ENCODE data around the gene FLNB. TPM values are rescaled to one million over a fixed set of nuclear protein-coding genes. Genes with fewer than 3 reads are reported as not detected.

FLNB gene
- total RNA-seq, 1 experiment from 2014 or later, result 127 TPM

DNA sequence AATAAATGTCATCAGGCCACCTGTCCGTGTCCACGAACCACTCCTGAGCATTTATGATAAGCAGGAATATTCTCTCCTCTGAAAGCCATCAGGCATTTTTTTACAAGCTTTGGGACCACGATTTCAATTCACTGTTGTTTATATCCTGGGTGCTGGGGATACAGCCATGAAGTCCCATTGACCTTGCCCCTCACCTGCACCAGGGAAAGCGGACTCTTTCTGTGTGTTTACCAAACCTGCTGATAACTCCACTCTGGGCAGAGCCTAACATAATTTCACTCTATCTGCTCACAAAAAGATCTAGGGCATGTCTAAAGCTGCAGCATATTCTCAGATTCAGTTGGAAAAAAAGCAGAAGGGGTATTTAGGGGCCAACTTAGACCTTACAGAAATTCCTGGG lies 197.8 kb downstream of the FLNB start:
- peaks cover 7% of the 10 kb centered on the region; the same call in 1 of the 2 replicates for H3K9me3 Mint-ChIP-seq
- CTCF ChIA-PET, result no interaction called here
- DNase-seq (ENCODE audit: low spot score) (no peak), ATAC-seq (no peak)
- no peak overlapping the region for H3K4me3 Mint-ChIP-seq
- TF ChIP-seq, protein P1, sequence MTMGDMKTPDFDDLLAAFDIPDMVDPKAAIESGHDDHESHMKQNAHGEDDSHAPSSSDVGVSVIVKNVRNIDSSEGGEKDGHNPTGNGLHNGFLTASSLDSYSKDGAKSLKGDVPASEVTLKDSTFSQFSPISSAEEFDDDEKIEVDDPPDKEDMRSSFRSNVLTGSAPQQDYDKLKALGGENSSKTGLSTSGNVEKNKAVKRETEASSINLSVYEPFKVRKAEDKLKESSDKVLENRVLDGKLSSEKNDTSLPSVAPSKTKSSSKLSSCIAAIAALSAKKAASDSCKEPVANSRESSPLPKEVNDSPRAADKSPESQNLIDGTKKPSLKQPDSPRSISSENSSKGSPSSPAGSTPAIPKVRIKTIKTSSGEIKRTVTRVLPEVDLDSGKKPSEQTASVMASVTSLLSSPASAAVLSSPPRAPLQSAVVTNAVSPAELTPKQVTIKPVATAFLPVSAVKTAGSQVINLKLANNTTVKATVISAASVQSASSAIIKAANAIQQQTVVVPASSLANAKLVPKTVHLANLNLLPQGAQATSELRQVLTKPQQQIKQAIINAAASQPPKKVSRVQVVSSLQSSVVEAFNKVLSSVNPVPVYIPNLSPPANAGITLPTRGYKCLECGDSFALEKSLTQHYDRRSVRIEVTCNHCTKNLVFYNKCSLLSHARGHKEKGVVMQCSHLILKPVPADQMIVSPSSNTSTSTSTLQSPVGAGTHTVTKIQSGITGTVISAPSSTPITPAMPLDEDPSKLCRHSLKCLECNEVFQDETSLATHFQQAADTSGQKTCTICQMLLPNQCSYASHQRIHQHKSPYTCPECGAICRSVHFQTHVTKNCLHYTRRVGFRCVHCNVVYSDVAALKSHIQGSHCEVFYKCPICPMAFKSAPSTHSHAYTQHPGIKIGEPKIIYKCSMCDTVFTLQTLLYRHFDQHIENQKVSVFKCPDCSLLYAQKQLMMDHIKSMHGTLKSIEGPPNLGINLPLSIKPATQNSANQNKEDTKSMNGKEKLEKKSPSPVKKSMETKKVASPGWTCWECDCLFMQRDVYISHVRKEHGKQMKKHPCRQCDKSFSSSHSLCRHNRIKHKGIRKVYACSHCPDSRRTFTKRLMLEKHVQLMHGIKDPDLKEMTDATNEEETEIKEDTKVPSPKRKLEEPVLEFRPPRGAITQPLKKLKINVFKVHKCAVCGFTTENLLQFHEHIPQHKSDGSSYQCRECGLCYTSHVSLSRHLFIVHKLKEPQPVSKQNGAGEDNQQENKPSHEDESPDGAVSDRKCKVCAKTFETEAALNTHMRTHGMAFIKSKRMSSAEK (CRISPR knock-in tag; IDR thresholded peaks at IDR 0.05; ENCODE audit: borderline replicate concordance), result no peak
- TF ChIP-seq EMX1 (CRISPR knock-in tag; IDR thresholded peaks at IDR 0.05) (no peak), RORB (CRISPR knock-in tag; IDR thresholded peaks at IDR 0.05) (no peak), JAZF1 (CRISPR knock-in tag; IDR thresholded peaks at IDR 0.05) (no peak), NR3C1 (CRISPR knock-in tag; conservative IDR thresholded peaks at IDR 0.05; ENCODE audit: low read depth) (no peak), NR2C2 (CRISPR knock-in tag; IDR thresholded peaks at IDR 0.05) (no peak), CBFB (CRISPR knock-in tag; IDR thresholded peaks at IDR 0.05; ENCODE audit: low read depth) (no peak)
- TF ChIP-seq, protein P2, sequence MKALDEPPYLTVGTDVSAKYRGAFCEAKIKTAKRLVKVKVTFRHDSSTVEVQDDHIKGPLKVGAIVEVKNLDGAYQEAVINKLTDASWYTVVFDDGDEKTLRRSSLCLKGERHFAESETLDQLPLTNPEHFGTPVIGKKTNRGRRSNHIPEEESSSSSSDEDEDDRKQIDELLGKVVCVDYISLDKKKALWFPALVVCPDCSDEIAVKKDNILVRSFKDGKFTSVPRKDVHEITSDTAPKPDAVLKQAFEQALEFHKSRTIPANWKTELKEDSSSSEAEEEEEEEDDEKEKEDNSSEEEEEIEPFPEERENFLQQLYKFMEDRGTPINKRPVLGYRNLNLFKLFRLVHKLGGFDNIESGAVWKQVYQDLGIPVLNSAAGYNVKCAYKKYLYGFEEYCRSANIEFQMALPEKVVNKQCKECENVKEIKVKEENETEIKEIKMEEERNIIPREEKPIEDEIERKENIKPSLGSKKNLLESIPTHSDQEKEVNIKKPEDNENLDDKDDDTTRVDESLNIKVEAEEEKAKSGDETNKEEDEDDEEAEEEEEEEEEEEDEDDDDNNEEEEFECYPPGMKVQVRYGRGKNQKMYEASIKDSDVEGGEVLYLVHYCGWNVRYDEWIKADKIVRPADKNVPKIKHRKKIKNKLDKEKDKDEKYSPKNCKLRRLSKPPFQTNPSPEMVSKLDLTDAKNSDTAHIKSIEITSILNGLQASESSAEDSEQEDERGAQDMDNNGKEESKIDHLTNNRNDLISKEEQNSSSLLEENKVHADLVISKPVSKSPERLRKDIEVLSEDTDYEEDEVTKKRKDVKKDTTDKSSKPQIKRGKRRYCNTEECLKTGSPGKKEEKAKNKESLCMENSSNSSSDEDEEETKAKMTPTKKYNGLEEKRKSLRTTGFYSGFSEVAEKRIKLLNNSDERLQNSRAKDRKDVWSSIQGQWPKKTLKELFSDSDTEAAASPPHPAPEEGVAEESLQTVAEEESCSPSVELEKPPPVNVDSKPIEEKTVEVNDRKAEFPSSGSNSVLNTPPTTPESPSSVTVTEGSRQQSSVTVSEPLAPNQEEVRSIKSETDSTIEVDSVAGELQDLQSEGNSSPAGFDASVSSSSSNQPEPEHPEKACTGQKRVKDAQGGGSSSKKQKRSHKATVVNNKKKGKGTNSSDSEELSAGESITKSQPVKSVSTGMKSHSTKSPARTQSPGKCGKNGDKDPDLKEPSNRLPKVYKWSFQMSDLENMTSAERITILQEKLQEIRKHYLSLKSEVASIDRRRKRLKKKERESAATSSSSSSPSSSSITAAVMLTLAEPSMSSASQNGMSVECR (CRISPR knock-in tag; IDR thresholded peaks at IDR 0.05; ENCODE audit: borderline replicate concordance), result no peak
- no peaks in the 10 kb centered on the region for H3K4me1 Mint-ChIP-seq
- no peaks in the 10 kb centered on the region; the same call in 1 of the 2 replicates for H3K27me3 Mint-ChIP-seq (ENCODE audit: low read depth)
- no peak overlapping the region for H3K27ac Mint-ChIP-seq
- no peaks in the 10 kb centered on the region for H3K36me3 Mint-ChIP-seq
- POLR2A ChIA-PET, result interaction anchor here (0.5 kb wide), 1 partner anchor 289 kb away, joined by 3 read pairs; no protein-coding TSS in a partner anchor

DNA sequence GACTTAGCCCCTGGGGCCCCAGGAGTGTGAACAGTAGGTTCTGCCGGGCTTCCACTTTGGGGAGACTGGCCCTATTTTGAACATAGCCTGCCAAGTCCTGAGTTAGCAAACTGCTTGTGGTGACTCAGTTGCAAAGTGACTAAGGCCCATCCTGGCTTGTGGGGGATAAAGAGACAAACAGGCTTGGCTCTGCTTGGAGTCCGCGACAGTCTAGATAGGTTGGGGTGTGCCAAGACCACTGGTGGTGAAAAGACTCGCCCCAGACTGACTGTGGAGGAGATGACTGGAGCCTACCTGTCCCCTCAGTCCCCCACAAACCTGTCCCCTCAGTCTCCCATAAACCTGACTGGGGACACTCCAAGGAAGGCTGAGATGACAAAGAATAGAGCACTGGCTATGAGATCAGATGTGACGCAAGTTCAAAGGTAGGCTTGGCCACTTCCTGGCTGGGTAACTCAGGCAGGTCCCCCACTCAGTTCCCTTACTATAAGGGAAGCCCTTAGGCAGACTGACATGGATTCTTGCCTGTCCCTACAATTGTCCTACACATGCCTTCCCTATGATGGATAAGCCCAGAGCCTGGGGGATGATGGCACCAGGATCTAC lies 198.3 kb downstream of the FLNB start:
- DNase-seq (ENCODE audit: low spot score), result no peak
- H3K27ac Mint-ChIP-seq, result no peak overlapping the region
- no peak for ATAC-seq
- no peaks in the 10 kb centered on the region for H3K36me3 Mint-ChIP-seq
- H3K4me3 Mint-ChIP-seq, result no peak overlapping the region
- H3K9me3 Mint-ChIP-seq, result peaks cover 5% of the 10 kb centered on the region; the same call in 1 of the 2 replicates
- no peaks in the 10 kb centered on the region; the same call in 1 of the 2 replicates for H3K27me3 Mint-ChIP-seq (ENCODE audit: low read depth)
- H3K4me1 Mint-ChIP-seq, result no peaks in the 10 kb centered on the region
- ChIA-PET POLR2A (no interaction called here), CTCF (no interaction called here)
- TF ChIP-seq, protein P3, sequence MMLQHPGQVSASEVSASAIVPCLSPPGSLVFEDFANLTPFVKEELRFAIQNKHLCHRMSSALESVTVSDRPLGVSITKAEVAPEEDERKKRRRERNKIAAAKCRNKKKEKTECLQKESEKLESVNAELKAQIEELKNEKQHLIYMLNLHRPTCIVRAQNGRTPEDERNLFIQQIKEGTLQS (CRISPR knock-in tag; conservative IDR thresholded peaks at IDR 0.05), result no peak
- no peak for TF ChIP-seq NFATC4 (CRISPR knock-in tag; IDR thresholded peaks at IDR 0.05)
- no peak for TF ChIP-seq ZNF138 (CRISPR knock-in tag; conservative IDR thresholded peaks at IDR 0.05)
- TF ChIP-seq, protein P4, sequence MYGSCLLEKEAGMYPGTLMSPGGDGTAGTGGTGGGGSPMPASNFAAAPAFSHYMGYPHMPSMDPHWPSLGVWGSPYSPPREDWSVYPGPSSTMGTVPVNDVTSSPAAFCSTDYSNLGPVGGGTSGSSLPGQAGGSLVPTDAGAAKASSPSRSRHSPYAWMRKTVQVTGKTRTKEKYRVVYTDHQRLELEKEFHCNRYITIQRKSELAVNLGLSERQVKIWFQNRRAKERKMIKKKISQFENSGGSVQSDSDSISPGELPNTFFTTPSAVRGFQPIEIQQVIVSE (CRISPR knock-in tag; IDR thresholded peaks at IDR 0.05; ENCODE audit: borderline replicate concordance), result no peak
- TF ChIP-seq ZNF396 (CRISPR knock-in tag; IDR thresholded peaks at IDR 0.05; ENCODE audit: borderline replicate concordance), result no peak
- no peak for TF ChIP-seq ZNF121 (CRISPR knock-in tag; IDR thresholded peaks at IDR 0.05)
- TF ChIP-seq ZBTB21 (CRISPR knock-in tag; IDR thresholded peaks at IDR 0.05; ENCODE audit: borderline replicate concordance), result no peak
- TF ChIP-seq, protein P5, sequence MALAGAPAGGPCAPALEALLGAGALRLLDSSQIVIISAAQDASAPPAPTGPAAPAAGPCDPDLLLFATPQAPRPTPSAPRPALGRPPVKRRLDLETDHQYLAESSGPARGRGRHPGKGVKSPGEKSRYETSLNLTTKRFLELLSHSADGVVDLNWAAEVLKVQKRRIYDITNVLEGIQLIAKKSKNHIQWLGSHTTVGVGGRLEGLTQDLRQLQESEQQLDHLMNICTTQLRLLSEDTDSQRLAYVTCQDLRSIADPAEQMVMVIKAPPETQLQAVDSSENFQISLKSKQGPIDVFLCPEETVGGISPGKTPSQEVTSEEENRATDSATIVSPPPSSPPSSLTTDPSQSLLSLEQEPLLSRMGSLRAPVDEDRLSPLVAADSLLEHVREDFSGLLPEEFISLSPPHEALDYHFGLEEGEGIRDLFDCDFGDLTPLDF (CRISPR knock-in tag; IDR thresholded peaks at IDR 0.05), result no peak
- TF ChIP-seq, protein P6, sequence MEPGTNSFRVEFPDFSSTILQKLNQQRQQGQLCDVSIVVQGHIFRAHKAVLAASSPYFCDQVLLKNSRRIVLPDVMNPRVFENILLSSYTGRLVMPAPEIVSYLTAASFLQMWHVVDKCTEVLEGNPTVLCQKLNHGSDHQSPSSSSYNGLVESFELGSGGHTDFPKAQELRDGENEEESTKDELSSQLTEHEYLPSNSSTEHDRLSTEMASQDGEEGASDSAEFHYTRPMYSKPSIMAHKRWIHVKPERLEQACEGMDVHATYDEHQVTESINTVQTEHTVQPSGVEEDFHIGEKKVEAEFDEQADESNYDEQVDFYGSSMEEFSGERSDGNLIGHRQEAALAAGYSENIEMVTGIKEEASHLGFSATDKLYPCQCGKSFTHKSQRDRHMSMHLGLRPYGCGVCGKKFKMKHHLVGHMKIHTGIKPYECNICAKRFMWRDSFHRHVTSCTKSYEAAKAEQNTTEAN (CRISPR knock-in tag; IDR thresholded peaks at IDR 0.05), result no peak
- TF ChIP-seq, protein P1 (CRISPR knock-in tag; IDR thresholded peaks at IDR 0.05; ENCODE audit: borderline replicate concordance), result no peak
